ENCODE results near the gene OLFML2A. TPM values are rescaled to one million over a fixed set of nuclear protein-coding genes. Genes with fewer than 3 reads are reported as not detected.

The OLFML2A gene
- total and polyA plus RNA-seq, 7 donors = 0.46 to 147 (median 60.0) TPM

GRCh38 chr9:124808246-124808956, 31.5 kb downstream of the OLFML2A start:
- Histone ChIP-seq H3K4me1 (peaks cover 0 to 33% (median 31%) of the 10 kb centered on the region in 4 donors), H3K36me3 (peaks cover 0 to 24% (median 2%) of the 10 kb centered on the region in 4 donors), H3K27ac (no peak overlapping the region), H3K27me3 (no peaks in the 10 kb centered on the region), H3K9me3 (no peaks in the 10 kb centered on the region), H3K4me3 (no peak overlapping the region)
- TF ChIP-seq POLR2A (IDR thresholded peaks at IDR 0.05) = no peak
- TF ChIP-seq POLR2AphosphoS5 (IDR thresholded peaks at IDR 0.05) = no peak
- TF ChIP-seq CTCF (IDR thresholded peaks at IDR 0.05) = no peak
- TF ChIP-seq EP300 (IDR thresholded peaks at IDR 0.05) = no peak
- intact Hi-C loops (cut with DNase I) = no loop called here
- DNase-seq = no peak
- WGBS, 2 donors = 89 to 94% methylated on average over 12 of the region's 12 CpGs

- Histone ChIP-seq H3K36me3 (peaks cover 0 to 22% (median 2%) of the 10 kb centered on the region in 4 donors), H3K4me1 (peaks cover 0 to 41% (median 39%) of the 10 kb centered on the region in 4 donors), H3K27ac (peak overlapping the region in 1 of 4 donors; percentile 95), H3K27me3 (no peaks in the 10 kb centered on the region), H3K4me3 (no peak overlapping the region), H3K9me3 (no peaks in the 10 kb centered on the region)
- TF ChIP-seq POLR2AphosphoS5 (IDR thresholded peaks at IDR 0.05) (no peak), EP300 (IDR thresholded peaks at IDR 0.05) (no peak), POLR2A (IDR thresholded peaks at IDR 0.05) (no peak), CTCF (IDR thresholded peaks at IDR 0.05) (no peak)
- DNase-seq = no peak
- WGBS, 2 donors = 95% methylated on average over 6 of the region's 6 CpGs
- intact Hi-C loops (cut with DNase I) = no loop called here
Observed at GRCh38 chr9:124809211-124809610, 32.3 kb downstream of the OLFML2A start.

DNA sequence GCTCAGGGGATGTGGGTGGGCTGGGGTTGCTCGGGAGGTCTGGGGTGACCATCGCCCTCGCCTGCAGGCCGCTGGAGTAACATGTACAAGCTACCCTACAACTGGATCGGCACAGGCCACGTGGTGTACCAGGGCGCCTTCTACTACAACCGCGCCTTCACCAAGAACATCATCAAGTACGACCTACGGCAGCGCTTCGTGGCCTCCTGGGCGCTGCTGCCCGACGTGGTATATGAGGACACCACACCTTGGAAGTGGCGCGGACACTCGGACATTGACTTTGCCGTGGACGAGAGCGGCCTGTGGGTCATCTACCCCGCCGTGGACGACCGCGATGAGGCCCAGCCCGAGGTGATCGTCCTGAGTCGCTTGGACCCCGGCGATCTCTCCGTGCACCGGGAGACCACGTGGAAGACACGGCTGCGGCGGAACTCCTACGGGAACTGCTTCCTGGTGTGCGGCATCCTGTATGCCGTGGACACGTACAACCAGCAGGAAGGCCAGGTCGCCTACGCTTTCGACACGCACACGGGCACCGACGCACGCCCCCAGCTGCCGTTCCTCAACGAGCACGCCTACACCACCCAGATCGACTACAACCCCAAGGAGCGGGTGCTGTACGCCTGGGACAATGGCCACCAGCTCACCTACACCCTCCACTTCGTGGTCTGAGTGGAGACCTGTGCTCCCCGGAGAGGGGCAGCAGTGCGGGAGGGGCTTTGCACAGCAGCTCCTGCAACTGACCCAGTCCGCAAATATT, 33.0 kb downstream of the OLFML2A start:
- intact Hi-C loops (cut with DNase I) = no loop called here
- 94 to 97% methylated on average over 60 of the region's 60 CpGs for WGBS, 2 donors
- no peak for DNase-seq

DNA sequence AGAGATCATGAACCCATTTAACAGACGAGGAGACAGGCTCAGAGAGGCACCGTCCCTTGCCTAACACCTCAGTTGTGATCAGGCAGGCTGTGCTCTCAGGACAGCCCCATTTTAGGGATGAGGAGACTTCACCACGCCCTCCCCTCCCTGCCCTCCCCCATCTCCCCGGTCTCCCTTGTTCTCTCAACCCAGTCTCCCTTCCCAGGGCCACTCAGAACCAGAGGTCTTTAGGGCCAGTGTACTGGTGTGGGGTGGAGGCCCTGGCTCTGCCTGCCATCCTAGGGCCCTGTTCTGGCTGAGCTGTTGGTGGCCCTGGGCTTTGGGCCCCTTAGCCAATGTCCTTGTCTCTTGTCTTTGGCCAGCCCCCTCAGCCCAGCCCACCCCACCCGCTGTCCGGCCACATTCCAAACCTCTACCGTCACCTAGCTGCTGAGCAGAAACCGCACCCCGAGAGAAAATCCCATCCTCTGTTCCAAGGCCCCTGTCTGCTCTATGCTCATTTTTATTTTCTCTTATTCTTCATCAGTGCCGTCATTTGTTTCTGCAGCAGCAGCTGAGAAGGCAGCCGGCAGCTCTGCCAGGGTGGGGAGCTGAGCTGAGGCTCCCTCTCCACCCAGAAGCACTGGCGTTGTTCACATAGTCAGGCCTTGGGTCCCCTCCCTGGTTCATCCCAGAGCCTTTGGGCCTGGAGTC, 33.9 kb downstream of the OLFML2A start:
- H3K4me3 ChIP-seq = no peak overlapping the region
- TF ChIP-seq POLR2A (IDR thresholded peaks at IDR 0.05) = no peak
- peak in 3 of 4 donors; percentile 16 to 27 (median 17) for TF ChIP-seq POLR2AphosphoS5 (IDR thresholded peaks at IDR 0.05)
- TF ChIP-seq CTCF (IDR thresholded peaks at IDR 0.05) = no peak
- TF ChIP-seq EP300 (IDR thresholded peaks at IDR 0.05) = no peak
- no peak for DNase-seq
- H3K27ac ChIP-seq = peak overlapping the region; percentile 73 to 95 (median 80)
- WGBS, 2 donors = 76 to 78% methylated on average over 12 of the region's 12 CpGs
- peaks cover 0 to 10% (median 0%) of the 10 kb centered on the region in 4 donors for H3K36me3 ChIP-seq
- H3K4me1 ChIP-seq = peaks cover 0 to 43% (median 41%) of the 10 kb centered on the region in 4 donors
- intact Hi-C loops (cut with DNase I) = no loop called here
- H3K9me3 ChIP-seq = no peaks in the 10 kb centered on the region
- H3K27me3 ChIP-seq = no peaks in the 10 kb centered on the region

More for the DNA sequence above, 33.0 kb downstream of the OLFML2A start:
- H3K27ac ChIP-seq = peak overlapping the region; percentile 73 to 95 (median 80)
- peaks cover 0 to 43% (median 41%) of the 10 kb centered on the region in 4 donors for H3K4me1 ChIP-seq
- no peak overlapping the region for H3K4me3 ChIP-seq
- TF ChIP-seq CTCF (IDR thresholded peaks at IDR 0.05) = no peak
- H3K36me3 ChIP-seq = peaks cover 0 to 15% (median 2%) of the 10 kb centered on the region in 4 donors
- H3K27me3 ChIP-seq = no peaks in the 10 kb centered on the region
- no peaks in the 10 kb centered on the region for H3K9me3 ChIP-seq

Data from sigmoid colon (tissue), 7 donors.